K562 (cell line): ENCODE data around the gene P2RX2. TPM values are rescaled to one million over a fixed set of nuclear protein-coding genes. Genes with fewer than 3 reads are reported as not detected.

ENCODE experiments used
- ATAC-seq: fragments of 200-7000 bp; cut with Tn5 transposase; 3 replicates; pipeline ENCODE4 v1.9.1; 2020; ENCODE audit warnings: moderate library complexity
- BruUV-seq: library from RNA; stranded (reverse); fragments of 400-500 nt; replicated peaks from 2 replicates; lab custom pipeline; 2021; lab: Mats Ljungman, UMichigan
- CTCF ChIA-PET: fragments of 300-600 bp; formaldehyde crosslinking; extraction: SDS; loops from one replicate; lab custom pipeline; 2021; ENCODE audit warnings: low intra/inter-chr PET ratio; lab: Yijun Ruan, JAX
- POLR2A ChIA-PET: fragments of 300-600, 350-650 bp; sonication (Branson Sonifier 250); formaldehyde crosslinking; extraction: SDS; loops from one replicate; lab custom pipeline; 2021; ENCODE audit warnings: antibody characterized with exemption, inconsistent platforms; lab: Yijun Ruan, JAX
- DNase-seq, 4 experiments: peaks; one replicate each; pipeline versions ENCODE4 v3.0.0 to v3.0.0-alpha.2; 2011 to 2018; ENCODE audit warnings: low spot score in 3 of 4, mixed read lengths in 3 of 4; ENCODE audit errors: extremely low read depth in 1 of 4
- FAIRE-seq: peaks from 2 replicates; lab custom pipeline; 2011; peaks lifted over from hg19 to GRCh38; lab: Jason Lieb, UNC
- H2AFZ ChIP-seq: 2 replicates; pipeline ENCODE4 v1.6.0; 2011; ENCODE audit warnings: low read depth, low read length, control low read depth, inconsistent platforms
- H3K27ac ChIP-seq: fragments of 200-600 bp; 3 replicates; pipeline ENCODE4 v1.8.0; 2011; ENCODE audit warnings: low read depth, mild to moderate bottlenecking, control low read depth, inconsistent platforms, low read length, moderate library complexity, mixed read lengths; ENCODE audit errors: extremely low read depth
- H3K27me3 ChIP-seq, 2 experiments: fragments of 300-600 bp in 1 of 2; 2 replicates in 1 of 2; 3 replicates in 1 of 2; pipeline versions ENCODE4 v1.6.0 to v1.8.0; 2011; ENCODE audit warnings: inconsistent platforms in 2 of 2, low read length in 2 of 2, mild to moderate bottlenecking in 1 of 2, mixed read lengths in 1 of 2, moderate library complexity in 1 of 2; ENCODE audit not compliant: control insufficient read depth in 2 of 2, insufficient read depth in 2 of 2
- H3K36me3 ChIP-seq: fragments of 300-600 bp; 3 replicates; pipeline ENCODE4 v1.8.0; 2011; ENCODE audit warnings: mild to moderate bottlenecking, low read length, inconsistent platforms; ENCODE audit not compliant: control insufficient read depth, insufficient read depth
- H3K4me1 ChIP-seq, 2 experiments: fragments of 200-600 bp in 1 of 2; replicated peaks in 1 of 2; 2 replicates in 1 of 2; 3 replicates in 1 of 2; pipeline versions ENCODE4 v1.5.1 to v1.8.0; 2011; ENCODE audit warnings: inconsistent platforms in 2 of 2, low read length in 2 of 2, mild to moderate bottlenecking in 1 of 2, mixed read lengths in 1 of 2, moderate library complexity in 1 of 2; ENCODE audit not compliant: control insufficient read depth in 2 of 2, insufficient read depth in 2 of 2
- H3K4me2 ChIP-seq: 2 replicates; pipeline ENCODE4 v1.6.1; 2011; ENCODE audit warnings: low read length, control low read depth, inconsistent platforms, mixed read lengths; ENCODE audit not compliant: insufficient read depth
- H3K4me3 ChIP-seq: fragments of 200-600 bp; sonication (generic), shearing (Covaris generic); 2 replicates; pipeline ENCODE4 v1.5.1; 2016; ENCODE audit warnings: control low read depth, inconsistent platforms
- H3K79me2 ChIP-seq: fragments of 200-600 bp; 3 replicates; pipeline ENCODE4 v1.8.0; 2011; ENCODE audit warnings: low read length, inconsistent platforms; ENCODE audit not compliant: control insufficient read depth, insufficient read depth
- H3K9ac ChIP-seq, 2 experiments: 2 replicates each; pipeline versions ENCODE4 v1.6.0 to v1.6.1; 2011; ENCODE audit warnings: low read depth in 2 of 2, low read length in 2 of 2, control low read depth in 1 of 2, inconsistent platforms in 1 of 2, mild to moderate bottlenecking in 1 of 2, mixed read lengths in 1 of 2; ENCODE audit not compliant: insufficient read depth in 1 of 2
- H3K9me1 ChIP-seq: one replicate; pipeline ENCODE4 v1.6.0; 2011; ENCODE audit warnings: inconsistent platforms, mild to moderate bottlenecking, low read length, moderate library complexity; ENCODE audit not compliant: control insufficient read depth, insufficient read depth
- H3K9me3 ChIP-seq: replicated peaks from 2 replicates; pipeline ENCODE4 v1.5.1; 2011; ENCODE audit warnings: low read depth, low read length, inconsistent platforms; ENCODE audit not compliant: control insufficient read depth, insufficient read depth
- H4K20me1 ChIP-seq: replicated peaks from 2 replicates; pipeline ENCODE4 v1.6.1; 2011; ENCODE audit warnings: low read length, inconsistent platforms, mixed read lengths; ENCODE audit not compliant: control insufficient read depth, insufficient read depth
- KAT2B ChIP-seq: IDR thresholded peaks from one replicate; pipeline ENCODE4 v1.6.1; 2012; ENCODE audit warnings: low read depth, mild to moderate bottlenecking, control low read depth, inconsistent platforms, low read length, moderate library complexity
- MAFF ChIP-seq: IDR thresholded peaks from 2 replicates; pipeline ENCODE4 v1.6.1; 2012; ENCODE audit warnings: low read length, improper control_type of control experiment
- PML ChIP-seq: IDR thresholded peaks from 2 replicates; pipeline ENCODE4 v1.6.1; 2012; ENCODE audit warnings: low read length, inconsistent platforms
- REST ChIP-seq, 2 experiments: fragments of 450-650 bp; formaldehyde crosslinking in 1 of 2; IDR thresholded peaks; 2 replicates each; pipeline versions ENCODE4 v1.4.0 to v1.6.1; 2014 to 2020; ENCODE audit warnings: mild to moderate bottlenecking in 2 of 2, borderline replicate concordance in 1 of 2, low read depth in 1 of 2
- U2AF2 ChIP-seq: fragments of 200-400 bp; formaldehyde crosslinking; optimal IDR thresholded peaks from 2 replicates; pipeline ENCODE3; 2017; ENCODE audit warnings: low read depth, mild to moderate bottlenecking, low read length
- WGBS: fragments of 100-300 bp; shearing (Covaris generic); methylation state at CpG from one replicate; pipeline ENCODE4 v1.1.6; 2016; ENCODE audit warnings: low coverage, mixed read lengths; ENCODE audit not compliant: insufficient coverage; ENCODE audit errors: missing lambda C conversion rate; 5-methylcytosine and 5-hydroxymethylcytosine counted together
- in situ Hi-C: fragments of 300-500 bp; cut with MboI; formaldehyde crosslinking; loops from 4 replicates; pipeline ENCODE4 v1.15.0; 2018; ENCODE audit warnings: inconsistent platforms, mixed read lengths
- intact Hi-C: fragments of 100-400 bp; cut with micrococcal nuclease; formaldehyde crosslinking; loops from 2 replicates; pipeline ENCODE4 v1.14.2; 2022
- polyA plus RNA-seq, 8 experiments: library from polyadenylated mRNA; depleted of rRNA in 4 of 8; stranded (reverse) in 5 of 8; unstranded in 3 of 8; fragments of >200 nt; fragmentation: Nextera tagmentation in 2 of 8; fragmentation: Illumina TruSeq in 1 of 8; extraction: Ambion mirVana in 2 of 8; extraction: Trizol in 1 of 8; gene quantifications; 2 replicates each; pipeline versions ENCODE4 v1.2.1 to v1.2.3, GENCODE V29; 2011 to 2014; ENCODE audit warnings: inconsistent platforms in 1 of 8, missing spikeins in 1 of 8
- total RNA-seq, 7 experiments: library from RNA; depleted of rRNA in 6 of 7; stranded (reverse); fragments of >200 nt in 6 of 7; fragmentation: Illumina TruSeq in 2 of 7; extraction: Trizol in 2 of 7; gene quantifications; 2 replicates each; pipeline versions ENCODE4 v1.2.1 to v1.2.3, GENCODE V29; 2011 to 2021; ENCODE audit warnings: low replicate concordance in 1 of 7
- TF ChIP-seq, protein P1 (sequence below): fragments of 450-650 bp; IDR thresholded peaks from 2 replicates; pipeline ENCODE4 v1.6.1; 2016; ENCODE audit warnings: low read depth, mild to moderate bottlenecking, moderate library complexity

P2RX2 gene
- total and polyA plus RNA-seq, 9 of the 15 experiments (the other 6 are each of a cell fraction or from before 2014, with no cell fraction given) = not detected

- in situ Hi-C loops (no loop called here), intact Hi-C loops (no loop called here)
- Histone ChIP-seq H3K4me1 (peaks cover 0 to 1% of the 10 kb centered on the region in 2 experiments; a peak in 1 of 5 replicates), H3K27ac (no peak overlapping the region), H2AFZ (no peak overlapping the region), H3K27me3 (no peaks in the 10 kb centered on the region), H3K4me2 (no peak overlapping the region), H3K36me3 (peaks cover 92% of the 10 kb centered on the region), H3K9me1 (peaks cover 4% of the 10 kb centered on the region), H3K79me2 (no peaks in the 10 kb centered on the region), H3K9ac (no peak overlapping the region), H3K9me3 (no peaks in the 10 kb centered on the region), H3K4me3 (no peak overlapping the region), H4K20me1 (0 out of 2 replicates have a peak, but pooled peaks cover 4% of the 10 kb centered on the region)
- ChIA-PET CTCF (no interaction called here), POLR2A (interaction anchor here (0.6 kb wide), 1 partner anchor 17 kb away, joined by 4 read pairs; no protein-coding TSS in a partner anchor)
- ATAC-seq (no peak), DNase-seq (no peak), FAIRE-seq (no peak)
- no TSS peak for BruUV-seq
- WGBS = 99% methylated on average over 7 of the region's 7 CpGs
- no peak for TF ChIP-seq PML
- TF ChIP-seq, protein P1, sequence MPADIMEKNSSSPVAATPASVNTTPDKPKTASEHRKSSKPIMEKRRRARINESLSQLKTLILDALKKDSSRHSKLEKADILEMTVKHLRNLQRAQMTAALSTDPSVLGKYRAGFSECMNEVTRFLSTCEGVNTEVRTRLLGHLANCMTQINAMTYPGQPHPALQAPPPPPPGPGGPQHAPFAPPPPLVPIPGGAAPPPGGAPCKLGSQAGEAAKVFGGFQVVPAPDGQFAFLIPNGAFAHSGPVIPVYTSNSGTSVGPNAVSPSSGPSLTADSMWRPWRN = no peak
- TF ChIP-seq KAT2B = no peak
- TF ChIP-seq REST (IDR thresholded peaks at IDR 0.05; ENCODE audit: borderline replicate concordance) = no peak
- no peak for TF ChIP-seq REST (CRISPR knock-in tag; IDR thresholded peaks at IDR 0.05; ENCODE audit: low read depth)
- TF ChIP-seq MAFF = no peak
- no peak for TF ChIP-seq U2AF2
Observed at GRCh38 chr12:132646850-132647249, 28.3 kb downstream of the P2RX2 start.
